GM19351 (cell line): ENCODE data around the gene DENND5A.
"Not testable (repeated sequence)": the region's sequence is repeated elsewhere in the genome, so short reads cannot be mapped to it uniquely, and the experiment has no call there.

Source experiments
- ATAC-seq: cut with Tn5 transposase; IDR thresholded peaks from one replicate; pipeline ENCODE4 v1.9.1; 2021; ENCODE audit warnings: mild to moderate bottlenecking, moderate library complexity; ENCODE audit not compliant: unreplicated experiment

Gene DENND5A

DNA sequence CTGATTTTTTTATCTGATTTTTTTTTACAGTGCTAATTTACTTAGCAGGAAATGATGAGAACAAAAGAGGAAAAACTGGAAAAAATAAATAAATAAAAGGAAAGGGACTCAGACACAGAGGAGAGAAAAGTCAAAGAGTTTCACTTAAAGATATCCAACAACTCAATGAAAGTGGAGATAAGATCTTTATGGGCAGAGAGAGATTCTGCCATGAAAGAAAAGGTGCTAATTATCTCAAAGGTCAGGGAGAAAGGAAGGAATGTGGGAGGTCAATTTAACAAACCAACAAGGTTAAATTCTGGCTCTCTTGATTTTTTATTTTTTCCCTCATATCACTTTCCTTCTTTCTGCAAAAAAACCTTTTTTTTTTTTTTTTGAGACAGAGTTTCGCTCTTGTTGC lies 86.0 kb downstream of the DENND5A start:
- no peak for ATAC-seq

DNA sequence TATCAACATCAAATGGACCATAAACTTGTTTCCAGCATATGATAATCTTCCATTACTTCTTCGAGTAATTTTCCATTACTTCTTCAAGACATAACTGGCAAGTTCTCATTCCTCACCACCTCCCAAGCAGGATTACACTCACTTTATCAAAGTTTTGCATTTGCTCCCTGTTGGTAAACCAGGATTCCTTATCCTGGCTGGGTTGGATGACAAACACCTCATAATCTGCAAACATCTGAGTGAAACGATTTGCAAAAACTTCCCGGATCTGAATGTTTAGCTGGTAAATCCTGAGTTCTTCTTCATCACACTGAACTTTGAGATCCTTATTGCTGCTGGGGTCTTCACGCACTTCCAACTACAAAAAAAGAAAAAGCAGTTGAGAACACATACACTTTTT lies 86.4 kb downstream of the DENND5A start:
- no peak for ATAC-seq

DNA sequence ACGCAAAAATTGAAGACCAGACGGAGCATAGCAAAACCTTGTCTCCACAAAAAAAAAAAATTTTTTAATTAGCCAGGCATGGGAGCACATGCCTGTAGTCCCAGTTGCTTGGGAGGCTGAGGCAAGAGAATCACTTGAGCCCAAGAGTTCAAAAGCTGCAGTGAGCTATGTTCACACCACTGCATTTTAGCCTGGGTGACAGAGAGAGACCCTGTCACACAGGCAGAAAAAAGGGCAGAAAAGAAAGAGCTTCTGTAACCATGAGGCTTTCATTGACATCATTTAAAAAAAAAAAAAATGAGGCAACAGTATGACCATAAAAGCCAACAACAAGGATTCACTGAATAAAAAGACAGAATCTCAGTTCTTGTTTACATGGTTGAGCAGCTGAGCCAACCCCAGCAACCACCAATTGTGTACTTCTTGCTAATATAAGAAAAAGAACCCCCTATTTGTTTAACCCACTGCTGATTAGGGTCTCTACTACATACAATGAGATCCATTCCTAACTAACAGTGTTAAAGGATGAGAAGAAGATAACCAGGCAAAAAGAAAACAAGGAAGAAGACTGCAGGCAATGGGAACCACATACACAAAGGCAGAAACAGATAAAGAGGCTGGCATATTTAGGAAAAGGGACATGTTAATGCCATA lies 87.6 kb downstream of the DENND5A start:
- ATAC-seq = no peak

GRCh38 chr11:9176550-9176949 lies 88.6 kb downstream of the DENND5A start:
- no peak for ATAC-seq

DNA sequence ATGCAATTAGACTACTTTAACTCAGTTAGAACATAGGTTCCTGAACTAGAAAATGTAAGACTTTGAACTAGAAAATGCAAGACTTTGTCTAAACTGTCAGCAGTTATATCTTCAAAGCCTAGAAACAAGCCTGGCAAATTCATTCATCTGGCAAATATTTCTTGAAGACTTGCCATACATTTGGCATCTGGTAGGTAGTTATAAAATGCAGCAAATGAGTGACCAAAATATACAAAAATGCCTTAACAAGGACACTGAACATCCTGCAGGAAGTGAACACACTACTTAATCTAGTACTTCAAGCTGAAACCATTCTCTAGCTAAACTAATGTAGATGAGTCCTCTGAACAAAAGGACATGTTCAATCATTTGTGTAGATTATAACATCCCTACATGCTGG lies 89.0 kb downstream of the DENND5A start:
- ATAC-seq = no peak

DNA sequence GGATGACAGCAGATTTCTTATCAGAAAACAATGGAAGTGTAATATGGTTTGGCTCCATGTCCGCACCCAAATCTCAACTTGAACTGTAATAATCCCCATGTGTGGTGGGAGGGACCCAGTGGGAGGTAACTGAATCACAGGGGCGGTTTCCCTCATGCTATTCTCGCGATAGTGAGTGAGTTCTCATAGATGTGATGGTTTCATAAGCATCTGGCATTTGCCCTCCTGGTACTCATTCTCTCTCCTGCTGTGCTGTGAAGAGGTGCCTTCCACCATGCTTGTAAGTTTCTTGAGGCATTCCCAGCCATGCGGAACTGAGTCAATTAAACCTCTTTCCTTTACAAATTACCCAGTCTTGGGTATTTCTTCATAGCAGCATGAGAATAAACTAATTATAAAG lies 92.8 kb downstream of the DENND5A start:
- ATAC-seq = no peak

DNA sequence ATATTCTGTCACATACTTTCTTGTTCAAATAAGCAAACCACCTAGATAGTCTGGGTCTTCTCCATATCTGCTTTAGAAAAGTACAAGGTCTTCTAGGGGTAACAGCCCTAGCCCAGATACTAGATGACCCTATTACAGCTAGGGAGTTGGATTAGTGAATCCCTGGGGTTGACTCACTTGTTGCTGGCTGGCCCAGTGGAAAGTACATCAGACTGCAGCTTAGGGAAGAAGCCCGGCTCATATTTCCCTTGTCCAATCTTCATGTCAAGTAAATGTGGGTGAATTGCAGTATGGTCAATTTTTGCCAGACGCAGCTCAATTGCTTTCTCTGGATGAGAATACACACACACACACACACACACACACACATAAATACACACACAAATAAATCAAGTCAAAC lies 94.7 kb downstream of the DENND5A start:
- ATAC-seq = no peak

- ATAC-seq = peak; percentile 60
Measured at GRCh38 chr11:9169595-9170295, 95.4 kb downstream of the DENND5A start.

GRCh38 chr11:9161991-9162390 lies 103.2 kb downstream of the DENND5A start:
- not testable (repeated sequence) for ATAC-seq

- no peak for ATAC-seq
Measured at GRCh38 chr11:9160166-9160565, 105.0 kb downstream of the DENND5A start.

- no peak for ATAC-seq
Measured at GRCh38 chr11:9158898-9159391, 106.2 kb downstream of the DENND5A start.

- ATAC-seq = no peak
Measured at GRCh38 chr11:9155930-9156329, 109.2 kb downstream of the DENND5A start.

GRCh38 chr11:9153651-9154050 lies 111.5 kb downstream of the DENND5A start:
- no peak for ATAC-seq

DNA sequence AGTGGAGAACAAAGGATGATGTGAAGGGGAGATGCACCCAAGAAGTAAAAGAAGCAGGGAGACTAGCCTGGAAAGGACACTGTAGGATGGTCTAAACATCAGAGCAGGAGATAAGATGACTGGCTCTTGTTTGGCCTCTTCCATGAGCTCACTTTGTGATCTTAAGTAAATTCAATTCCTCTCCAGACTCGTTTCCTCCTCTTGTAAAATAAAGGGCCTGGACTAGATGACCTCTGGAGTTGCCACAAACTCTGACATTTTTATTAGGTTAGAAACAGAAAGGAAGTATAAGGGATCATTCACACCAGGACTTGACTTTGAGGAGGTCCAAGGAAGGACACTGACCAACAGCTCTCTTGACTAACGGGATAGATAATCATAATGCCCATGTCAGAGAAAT lies 113.5 kb downstream of the DENND5A start:
- no peak for ATAC-seq

GRCh38 chr11:9150926-9151325 lies 114.2 kb downstream of the DENND5A start:
- ATAC-seq = no peak

DNA sequence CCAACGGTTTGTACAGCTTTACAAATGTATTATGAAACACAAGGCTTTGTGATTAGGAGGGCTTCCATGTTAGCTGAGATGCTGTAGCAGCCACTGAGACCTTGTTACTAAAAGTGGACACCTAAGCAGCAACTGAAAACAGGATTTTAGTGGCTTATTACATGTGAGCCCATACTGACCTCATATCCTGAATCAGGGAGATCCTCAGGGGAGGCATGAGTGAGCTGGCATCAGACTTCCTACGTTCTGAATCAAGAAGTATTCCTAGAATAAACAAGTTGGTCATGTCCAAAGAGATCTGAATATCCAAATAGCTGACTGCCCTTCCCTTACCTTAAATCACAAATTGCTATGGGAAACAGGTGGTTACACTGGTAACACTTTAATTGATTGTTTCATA lies 114.6 kb downstream of the DENND5A start:
- ATAC-seq = no peak

DNA sequence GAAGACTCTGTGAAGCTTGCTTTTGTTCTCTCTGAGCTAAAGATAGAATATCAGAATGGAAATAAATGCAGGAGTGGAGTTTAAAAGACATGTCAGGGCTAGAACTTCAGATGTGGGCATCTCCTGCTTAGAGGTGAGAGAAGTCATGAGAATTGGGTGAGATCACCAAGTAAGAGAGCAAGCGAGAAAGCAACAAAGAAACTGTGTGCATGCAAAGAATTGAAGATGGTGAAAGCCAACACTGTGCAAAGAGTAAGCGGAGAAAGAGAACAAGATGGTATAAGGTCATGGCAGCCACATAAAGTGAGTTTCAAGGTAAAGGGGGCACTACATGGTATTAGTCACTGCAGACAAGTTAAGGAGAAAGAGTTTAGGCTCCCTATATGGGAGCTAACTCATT lies 116.4 kb downstream of the DENND5A start:
- ATAC-seq = no peak

DNA sequence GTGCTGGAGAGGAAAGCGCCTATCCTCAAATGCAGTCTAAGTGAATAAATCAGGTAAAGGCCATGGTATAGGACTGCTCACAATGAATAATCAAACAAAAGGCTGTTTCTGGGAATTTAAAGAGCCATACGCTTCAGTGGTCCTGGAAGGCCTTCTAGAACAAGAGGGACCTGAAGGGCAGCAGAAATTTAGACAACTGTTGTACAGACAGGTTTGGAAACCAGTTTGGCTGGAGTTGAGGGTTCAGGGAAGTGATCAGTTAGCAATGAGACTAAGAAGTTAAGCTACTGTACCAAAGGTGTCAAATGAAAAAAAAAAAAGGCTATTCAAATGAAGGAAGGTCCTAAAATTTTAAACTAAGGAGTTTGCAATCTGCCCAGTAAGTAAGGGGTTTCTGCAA lies 117.1 kb downstream of the DENND5A start:
- ATAC-seq = no peak

DNA sequence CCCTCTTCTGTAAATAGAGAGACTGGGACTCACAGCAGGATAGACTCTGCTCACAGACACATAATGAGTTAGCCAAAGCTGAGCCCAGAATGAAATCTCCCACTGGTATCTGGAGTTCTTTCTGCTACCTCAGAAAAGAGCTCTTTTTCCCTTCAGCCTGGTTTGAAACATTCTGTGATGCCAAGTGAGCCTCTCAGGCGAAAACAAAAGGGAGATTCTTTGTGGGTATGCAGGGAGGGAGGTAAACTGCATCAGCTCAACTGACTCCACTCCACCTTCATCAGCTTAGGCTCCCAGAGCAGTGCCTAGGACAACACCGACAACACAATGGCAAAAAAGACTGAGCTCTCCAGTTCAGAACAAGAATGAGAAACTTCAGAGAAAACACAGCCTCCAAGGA lies 118.7 kb downstream of the DENND5A start:
- no peak for ATAC-seq

- no peak for ATAC-seq
Measured at GRCh38 chr11:9145283-9145682, 119.9 kb downstream of the DENND5A start.

DNA sequence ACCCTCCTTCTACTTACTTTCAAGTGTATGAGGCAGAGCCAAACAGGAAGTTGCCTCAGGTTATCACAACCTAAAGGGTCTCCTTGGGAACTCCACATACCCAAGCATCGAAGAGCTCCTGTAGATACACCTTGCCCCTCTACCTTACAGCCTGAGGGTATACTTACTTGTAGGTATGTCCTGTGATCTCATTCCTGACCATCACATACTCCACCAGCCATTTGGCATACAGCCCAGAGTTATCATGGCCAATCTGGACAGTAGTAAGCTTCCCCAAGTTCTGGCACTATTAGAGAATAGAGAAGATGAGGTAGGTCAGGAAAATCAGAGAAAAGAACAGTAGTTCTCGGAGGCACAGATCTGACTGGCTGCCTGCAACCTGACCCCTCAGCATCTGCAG lies 120.3 kb downstream of the DENND5A start:
- no peak for ATAC-seq

DNA sequence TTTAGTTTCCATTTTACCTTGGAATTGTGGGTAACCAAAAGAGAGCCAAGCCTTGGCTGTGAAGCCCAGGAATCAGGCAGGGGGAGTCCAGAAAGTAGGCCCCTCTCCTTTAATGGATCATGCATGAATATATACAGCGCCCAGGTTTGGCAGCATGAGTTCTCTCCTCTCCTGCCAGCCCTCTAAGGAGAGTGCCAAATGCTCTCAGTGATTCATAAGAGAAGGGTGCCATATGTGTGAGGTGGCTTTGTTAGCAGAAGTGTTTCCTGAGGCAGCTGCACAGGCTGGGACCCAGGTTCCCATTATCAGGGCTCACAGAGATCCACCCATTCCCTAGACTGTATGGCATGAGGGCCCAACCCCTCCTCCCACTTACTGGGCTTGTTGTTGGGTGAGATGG lies 121.4 kb downstream of the DENND5A start:
- no peak for ATAC-seq

- ATAC-seq = no peak
Measured at GRCh38 chr11:9142732-9143131, 122.4 kb downstream of the DENND5A start.
